Ishikawa (cell line): ENCODE data around the gene APBB2.

ENCODE experiments used
- CEBPB ChIP-seq: IDR thresholded peaks from 2 replicates; pipeline ENCODE4 v1.6.1; 2012
- CREB1 ChIP-seq: IDR thresholded peaks from 2 replicates; pipeline ENCODE4 v1.6.1; 2012; ENCODE audit warnings: low read depth
- EGR1 ChIP-seq: IDR thresholded peaks from 2 replicates; pipeline ENCODE4 v1.6.1; 2012
- EP300 ChIP-seq: IDR thresholded peaks from 2 replicates; pipeline ENCODE4 v1.6.1; 2012; ENCODE audit warnings: borderline replicate concordance
- FOXM1 ChIP-seq: IDR thresholded peaks from 2 replicates; pipeline ENCODE4 v1.6.1; 2012; ENCODE audit warnings: low read depth, borderline replicate concordance
- NFIC ChIP-seq: IDR thresholded peaks from 2 replicates; pipeline ENCODE4 v1.6.1; 2012
- RAD21 ChIP-seq: IDR thresholded peaks from 2 replicates; pipeline ENCODE4 v1.6.1; 2012; ENCODE audit warnings: low read depth
- REST ChIP-seq: IDR thresholded peaks from 2 replicates; pipeline ENCODE4 v1.6.1; 2012; ENCODE audit warnings: low read depth, mild to moderate bottlenecking
- TAF1 ChIP-seq: IDR thresholded peaks from 2 replicates; pipeline ENCODE4 v1.6.1; 2012; ENCODE audit warnings: low read depth, mild to moderate bottlenecking
- TCF12 ChIP-seq: IDR thresholded peaks from 2 replicates; pipeline ENCODE4 v1.6.1; 2012; ENCODE audit warnings: low read depth
- TEAD4 ChIP-seq: IDR thresholded peaks from 2 replicates; pipeline ENCODE4 v1.6.1; 2012
- USF1 ChIP-seq: IDR thresholded peaks from 2 replicates; pipeline ENCODE4 v1.6.1; 2012
- YY1 ChIP-seq: IDR thresholded peaks from 2 replicates; pipeline ENCODE4 v1.6.1; 2012; ENCODE audit warnings: low read depth
- ZBTB7A ChIP-seq: IDR thresholded peaks from 2 replicates; pipeline ENCODE4 v1.6.1; 2012; ENCODE audit warnings: low read depth
- TF ChIP-seq, protein P1 (sequence below): IDR thresholded peaks from 2 replicates; pipeline ENCODE4 v1.6.1; 2012

The APBB2 gene

DNA sequence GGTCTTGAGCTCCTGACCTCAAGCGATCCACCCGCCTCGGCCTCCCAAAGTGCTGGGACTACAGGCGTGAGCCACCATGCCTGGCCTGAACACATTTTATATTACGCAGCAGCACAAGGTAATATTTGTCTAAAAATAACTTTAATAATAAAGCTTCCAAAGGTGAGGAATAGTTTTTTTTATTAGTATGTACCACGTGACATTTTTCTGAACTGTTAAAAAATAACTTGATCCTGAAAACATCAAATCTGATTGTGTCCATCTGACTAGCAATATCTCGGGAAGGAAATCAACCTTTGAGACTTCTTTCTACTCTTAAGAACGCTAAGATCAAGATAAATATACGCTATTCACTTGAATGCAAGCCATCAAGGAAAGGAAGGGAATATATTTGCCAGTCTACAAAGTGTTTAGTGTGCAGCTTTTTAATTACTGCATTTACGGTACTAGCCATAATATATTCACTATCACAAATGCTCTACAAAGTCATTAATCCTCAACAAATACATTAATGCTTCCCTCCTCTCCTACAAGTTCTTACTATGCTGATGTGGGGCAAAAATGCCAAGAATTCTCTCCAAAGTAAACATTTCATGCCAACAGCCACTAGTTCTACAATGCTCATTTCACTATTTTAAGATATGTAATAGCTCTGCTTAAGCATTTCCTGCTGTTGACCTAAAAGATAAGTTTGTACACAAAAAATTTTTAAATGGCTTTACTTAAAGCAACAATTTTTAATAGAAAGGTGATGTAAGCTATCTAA, 143.6 kb downstream of the APBB2 start:
- TF ChIP-seq YY1, result no peak
- no peak for TF ChIP-seq CEBPB
- TF ChIP-seq EP300, result no peak
- no peak for TF ChIP-seq REST
- no peak for TF ChIP-seq USF1
- no peak for TF ChIP-seq FOXM1
- TF ChIP-seq EGR1, result no peak
- no peak for TF ChIP-seq TCF12
- TF ChIP-seq ZBTB7A, result no peak
- TF ChIP-seq CREB1, result no peak
- TF ChIP-seq TEAD4, result no peak
- no peak for TF ChIP-seq TAF1
- TF ChIP-seq, protein P1, sequence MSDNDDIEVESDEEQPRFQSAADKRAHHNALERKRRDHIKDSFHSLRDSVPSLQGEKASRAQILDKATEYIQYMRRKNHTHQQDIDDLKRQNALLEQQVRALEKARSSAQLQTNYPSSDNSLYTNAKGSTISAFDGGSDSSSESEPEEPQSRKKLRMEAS, result no peak
- TF ChIP-seq NFIC, result no peak
- TF ChIP-seq RAD21, result no peak

- TF ChIP-seq, protein P1, result no peak
- TF ChIP-seq RAD21 (no peak), FOXM1 (no peak), CREB1 (no peak), EP300 (no peak), YY1 (no peak)
These were observed 144.5 kb downstream of the APBB2 start for GRCh38 chr4:41069838-41070237.

- no peak for TF ChIP-seq CEBPB
- no peak for TF ChIP-seq TEAD4
- TF ChIP-seq USF1, result no peak
- TF ChIP-seq RAD21, result no peak
- no peak for TF ChIP-seq CREB1
These were observed 145.1 kb downstream of the APBB2 start for GRCh38 chr4:41069257-41069656.

DNA sequence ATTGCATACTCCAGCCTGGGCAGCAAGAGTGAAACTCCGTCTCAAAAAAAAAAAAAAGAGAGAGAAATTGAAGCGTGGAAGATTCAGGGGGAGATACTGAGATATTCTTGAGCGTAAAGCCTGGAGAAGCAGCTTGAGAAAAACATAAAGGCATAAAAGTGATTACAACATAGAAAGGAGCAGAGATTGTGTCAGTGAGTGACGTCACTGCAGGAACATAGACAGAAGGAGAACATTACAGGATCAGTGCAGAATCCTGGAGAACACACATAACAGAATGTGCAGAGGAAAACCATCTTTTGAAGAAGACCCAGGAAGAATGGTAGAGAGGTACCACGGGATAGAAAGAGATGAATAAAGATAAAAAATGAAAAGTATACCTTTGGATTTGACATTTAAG, 147.0 kb downstream of the APBB2 start:
- TF ChIP-seq EGR1 (no peak), RAD21 (no peak), CREB1 (no peak), YY1 (no peak), EP300 (no peak), USF1 (no peak), ZBTB7A (no peak), FOXM1 (no peak), TCF12 (no peak)

- TF ChIP-seq EGR1 (no peak), TAF1 (no peak), NFIC (no peak), USF1 (no peak), RAD21 (no peak), REST (no peak)
These were observed 148.3 kb downstream of the APBB2 start for GRCh38 chr4:41066049-41066448.
